Measurements from ENCODE around the gene UTP20.

The UTP20 gene

DNA sequence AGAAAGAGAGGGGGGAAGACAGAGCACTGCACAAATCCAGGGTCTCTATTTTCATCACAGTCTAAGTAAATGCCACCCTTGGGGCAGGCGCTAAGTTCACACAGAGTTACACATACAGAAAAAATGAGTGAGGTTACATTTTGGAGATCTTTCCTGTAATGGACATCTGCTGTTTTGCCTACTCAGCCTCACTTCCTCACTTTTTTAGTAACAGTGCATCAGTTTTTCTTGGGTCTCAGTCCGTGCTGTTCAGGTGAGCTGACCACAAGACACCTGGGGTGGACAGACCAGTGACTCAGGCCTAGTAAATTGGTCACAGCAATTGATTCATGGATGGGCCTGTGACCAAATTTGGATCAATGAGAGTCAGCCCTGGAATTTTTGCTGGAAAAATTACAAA, 36.3 kb upstream of the UTP20 start:
- FAIRE-seq (no peak), DNase-seq (ENCODE audit: insufficient read length, low spot score) (no peak)
- TF ChIP-seq, protein P1, sequence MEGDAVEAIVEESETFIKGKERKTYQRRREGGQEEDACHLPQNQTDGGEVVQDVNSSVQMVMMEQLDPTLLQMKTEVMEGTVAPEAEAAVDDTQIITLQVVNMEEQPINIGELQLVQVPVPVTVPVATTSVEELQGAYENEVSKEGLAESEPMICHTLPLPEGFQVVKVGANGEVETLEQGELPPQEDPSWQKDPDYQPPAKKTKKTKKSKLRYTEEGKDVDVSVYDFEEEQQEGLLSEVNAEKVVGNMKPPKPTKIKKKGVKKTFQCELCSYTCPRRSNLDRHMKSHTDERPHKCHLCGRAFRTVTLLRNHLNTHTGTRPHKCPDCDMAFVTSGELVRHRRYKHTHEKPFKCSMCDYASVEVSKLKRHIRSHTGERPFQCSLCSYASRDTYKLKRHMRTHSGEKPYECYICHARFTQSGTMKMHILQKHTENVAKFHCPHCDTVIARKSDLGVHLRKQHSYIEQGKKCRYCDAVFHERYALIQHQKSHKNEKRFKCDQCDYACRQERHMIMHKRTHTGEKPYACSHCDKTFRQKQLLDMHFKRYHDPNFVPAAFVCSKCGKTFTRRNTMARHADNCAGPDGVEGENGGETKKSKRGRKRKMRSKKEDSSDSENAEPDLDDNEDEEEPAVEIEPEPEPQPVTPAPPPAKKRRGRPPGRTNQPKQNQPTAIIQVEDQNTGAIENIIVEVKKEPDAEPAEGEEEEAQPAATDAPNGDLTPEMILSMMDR (IDR thresholded peaks at IDR 0.05; ENCODE audit: insufficient read depth, missing control alignments), result no peak

- no peak for FAIRE-seq
- no peak for DNase-seq (ENCODE audit: insufficient read length, low spot score)
- TF ChIP-seq, protein P1 (IDR thresholded peaks at IDR 0.05; ENCODE audit: insufficient read depth, missing control alignments), result no peak
These were observed 23.6 kb upstream of the UTP20 start for GRCh38 chr12:101256266-101256665.

- FAIRE-seq (no peak), DNase-seq (ENCODE audit: insufficient read length, low spot score) (no peak)
- TF ChIP-seq, protein P1 (IDR thresholded peaks at IDR 0.05; ENCODE audit: insufficient read depth, missing control alignments), result no peak
These were observed 22.5 kb upstream of the UTP20 start for GRCh38 chr12:101257357-101257756.

GRCh38 chr12:101267111-101267510, 12.8 kb upstream of the UTP20 start:
- FAIRE-seq (no peak), DNase-seq (ENCODE audit: insufficient read length, low spot score) (no peak)
- TF ChIP-seq, protein P1 (IDR thresholded peaks at IDR 0.05; ENCODE audit: insufficient read depth, missing control alignments), result no peak

DNA sequence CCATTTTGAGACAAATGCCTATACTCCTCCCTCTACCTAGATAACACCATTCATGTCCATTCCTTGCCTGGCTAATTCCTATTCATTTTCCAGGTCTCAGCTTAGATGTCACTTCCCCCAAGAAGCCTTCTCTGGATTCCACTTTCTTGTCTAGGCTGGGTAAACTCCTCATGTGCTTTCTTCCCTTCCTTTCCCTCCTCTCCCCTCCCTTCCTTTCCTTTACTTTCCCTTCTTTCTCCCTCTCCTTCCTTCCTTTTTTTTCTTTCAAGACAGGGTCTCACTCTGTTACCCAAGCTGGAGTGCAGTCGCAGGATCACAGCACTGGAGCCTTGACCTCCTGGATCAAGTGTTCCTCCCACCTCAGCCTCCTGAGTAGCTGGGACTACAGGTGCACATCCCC, 3.5 kb upstream of the UTP20 start:
- TF ChIP-seq, protein P1 (IDR thresholded peaks at IDR 0.05; ENCODE audit: insufficient read depth, missing control alignments), result no peak
- FAIRE-seq, result no peak

GRCh38 chr12:101277443-101277842, 2.5 kb upstream of the UTP20 start:
- TF ChIP-seq, protein P1 (IDR thresholded peaks at IDR 0.05; ENCODE audit: insufficient read depth, missing control alignments), result no peak
- FAIRE-seq (no peak), DNase-seq (ENCODE audit: insufficient read length, low spot score) (no peak)

More for the DNA sequence above, 3.5 kb upstream of the UTP20 start:
- no peak for DNase-seq (ENCODE audit: insufficient read length, low spot score)

DNA sequence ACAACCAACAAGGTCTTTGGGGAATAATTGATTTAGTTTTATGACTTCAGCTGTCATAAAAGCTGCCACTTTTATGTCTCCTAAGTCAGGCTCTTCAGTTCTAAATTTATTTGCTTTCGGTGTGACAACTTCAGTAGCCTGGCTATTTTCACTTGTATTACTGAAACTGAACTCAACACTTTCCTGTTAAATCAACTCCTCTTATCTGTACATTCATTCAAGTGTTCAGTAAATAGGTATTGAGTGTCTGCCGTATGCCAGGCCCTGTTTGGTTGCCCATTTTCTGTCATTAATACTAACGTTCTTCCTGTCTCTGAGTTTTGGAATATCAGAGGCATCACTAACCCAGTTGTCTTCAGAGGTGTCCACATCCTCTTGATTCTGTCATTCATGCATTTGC, 7.5 kb downstream of the UTP20 start:
- TF ChIP-seq, protein P1 (IDR thresholded peaks at IDR 0.05; ENCODE audit: insufficient read depth, missing control alignments), result no peak
- no peak for DNase-seq (ENCODE audit: insufficient read length, low spot score)
- FAIRE-seq, result no peak

Measured in D721Med (cell line).